ENCODE results near the gene BLM.
"Not testable (repeated sequence)": the region's sequence is repeated elsewhere in the genome, so short reads cannot be mapped to it uniquely, and the experiment has no call there.

BLM gene

GRCh38 chr15:90822204-90822955, 105.2 kb downstream of the BLM start:
- ChIA-PET POLR2A (no interaction called here), CTCF (interaction anchor here (0.6 kb wide), 1 partner anchor 53 kb away, joined by 4 read pairs; no protein-coding TSS in a partner anchor)
- H3K4me3 ChIP-seq (ENCODE audit: low read depth, low read length): no peak overlapping the region
- TF ChIP-seq CTCF (IDR thresholded peaks at IDR 0.05; ENCODE audit: insufficient read depth, low read length, missing control alignments): no peak
- no peak for DNase-seq (ENCODE audit: low read depth, low spot score)

- CTCF ChIA-PET: no interaction called here
- no peak for TF ChIP-seq CTCF (IDR thresholded peaks at IDR 0.05; ENCODE audit: insufficient read depth, low read length, missing control alignments)
- DNase-seq (ENCODE audit: low read depth, low spot score): no peak
- POLR2A ChIA-PET: no interaction called here
- no peak overlapping the region for H3K4me3 ChIP-seq (ENCODE audit: low read depth, low read length)
Measured at GRCh38 chr15:90823455-90823974, 106.4 kb downstream of the BLM start.

GRCh38 chr15:90825115-90825899, 108.2 kb downstream of the BLM start:
- DNase-seq (ENCODE audit: low read depth, low spot score); CTCF ChIA-PET; POLR2A ChIA-PET; H3K4me3 ChIP-seq (ENCODE audit: low read depth, low read length): not testable (repeated sequence)

- DNase-seq (ENCODE audit: low read depth, low spot score); H3K4me3 ChIP-seq (ENCODE audit: low read depth, low read length); CTCF ChIA-PET: not testable (repeated sequence)
- POLR2A ChIA-PET: interaction anchor here (0.7 kb wide), 1 partner anchor 36 kb away, joined by 3 read pairs; no protein-coding TSS in a partner anchor
Measured at GRCh38 chr15:90826206-90826885, 109.2 kb downstream of the BLM start.

GRCh38 chr15:90826886-90827435, 109.8 kb downstream of the BLM start:
- ChIA-PET POLR2A (interaction anchor here (0.7 kb wide), 1 partner anchor 24 kb away, joined by 3 read pairs; no protein-coding TSS in a partner anchor), CTCF (no interaction called here)
- TF ChIP-seq CTCF (IDR thresholded peaks at IDR 0.05; ENCODE audit: insufficient read depth, low read length, missing control alignments): no peak
- DNase-seq (ENCODE audit: low read depth, low spot score): no peak
- H3K4me3 ChIP-seq (ENCODE audit: low read depth, low read length): no peak overlapping the region

GRCh38 chr15:90828111-90828510, 111.0 kb downstream of the BLM start:
- no peak for DNase-seq (ENCODE audit: low read depth, low spot score)
- no peak overlapping the region for H3K4me3 ChIP-seq (ENCODE audit: low read depth, low read length)
- TF ChIP-seq CTCF (IDR thresholded peaks at IDR 0.05; ENCODE audit: insufficient read depth, low read length, missing control alignments): no peak
- ChIA-PET CTCF (no interaction called here), POLR2A (no interaction called here)
